HCT116 (cell line): ENCODE data around the gene ZC2HC1C. TPM values are rescaled to one million over a fixed set of nuclear protein-coding genes. Genes with fewer than 3 reads are reported as not detected.

ENCODE experiments used
- ATAC-seq: fragments of 200-7000 bp; cut with Tn5 transposase; 2 replicates; pipeline ENCODE4 v1.9.1; 2020; ENCODE audit warnings: mild to moderate bottlenecking, moderate library complexity
- BruUV-seq: library from RNA; stranded (reverse); fragments of 400-500 nt; replicated peaks from 2 replicates; lab custom pipeline; 2021; lab: Mats Ljungman, UMichigan
- CTCF ChIA-PET: fragments of 300-600 bp; sonication (Branson Sonifier 250); formaldehyde crosslinking; loops from one replicate; lab custom pipeline; 2021; ENCODE audit warnings: antibody characterized with exemption; lab: Charles Lee
- POLR2A ChIA-PET: fragments of 300-600, 350-600 bp; sonication (Branson Sonifier 250); formaldehyde crosslinking; loops from one replicate; lab custom pipeline; 2021; ENCODE audit warnings: antibody characterized with exemption; lab: Charles Lee
- RAD21 ChIA-PET, 2 experiments: fragments of 300-600 bp; sonication (Branson Sonifier 250); formaldehyde crosslinking; loops; one replicate each; lab custom pipeline; 2023; ENCODE audit warnings: low total read pairs in 2 of 2; ENCODE audit not compliant: uncharacterized antibody in 2 of 2, unreplicated experiment in 2 of 2, low non-redundant PET in 1 of 2; lab: Charles Lee
- DNase-seq: peaks from one replicate; pipeline ENCODE4 v3.0.0-alpha.2; 2010; ENCODE audit warnings: low read depth, low spot score
- H2AFZ ChIP-seq: fragments of 200-600 bp; shearing (Covaris generic), sonication (generic); 2 replicates; pipeline ENCODE4 v1.6.1; 2017; ENCODE audit warnings: low read depth, mixed run types, mixed read lengths, antibody characterized with exemption, low read length; ENCODE audit not compliant: poor library complexity, severe bottlenecking
- H3K27ac ChIP-seq: 2 replicates; pipeline ENCODE4 v1.5.1; 2012; ENCODE audit warnings: low read depth, low read length
- H3K27me3 ChIP-seq: fragments of 200-600 bp; sonication (generic); 2 replicates; pipeline ENCODE4 v1.6.1; 2016; ENCODE audit warnings: mixed run types, low read length, mixed read lengths; ENCODE audit not compliant: insufficient read depth
- H3K36me3 ChIP-seq, 2 experiments: fragments of 200-500 bp in 1 of 2; fragments of 200-600 bp in 1 of 2; sonication (Bioruptor generic) in 1 of 2; sonication (generic) in 1 of 2; 2 replicates each; pipeline versions ENCODE4 v1.5.1 to v1.6.1; 2014 to 2016; ENCODE audit warnings: low read length in 2 of 2, inconsistent platforms in 1 of 2, mixed read lengths in 1 of 2, mixed run types in 1 of 2; ENCODE audit not compliant: insufficient read depth in 2 of 2, control insufficient read depth in 1 of 2
- H3K4me1 ChIP-seq, 2 experiments: fragments of 200-600 bp in 1 of 2; sonication (generic) in 1 of 2; 2 replicates each; pipeline versions ENCODE4 v1.5.1 to v1.6.1; 2012 to 2017; ENCODE audit warnings: low read length in 2 of 2, inconsistent platforms in 1 of 2, mild to moderate bottlenecking in 1 of 2, mixed read lengths in 1 of 2, mixed run types in 1 of 2, moderate library complexity in 1 of 2; ENCODE audit not compliant: insufficient read depth in 2 of 2, control insufficient read depth in 1 of 2
- H3K4me2 ChIP-seq: fragments of 200-600 bp; sonication (generic); 2 replicates; pipeline ENCODE4 v1.6.1; 2017; ENCODE audit warnings: mixed run types, low read length, mixed read lengths
- H3K4me3 ChIP-seq, 2 experiments: fragments of 200-600 bp in 1 of 2; sonication (generic) in 1 of 2; replicated peaks in 1 of 2; 2 replicates each; pipeline ENCODE4 v1.5.1; 2011 to 2016; ENCODE audit warnings: low read length in 2 of 2, control low read depth in 1 of 2, low read depth in 1 of 2, mild to moderate bottlenecking in 1 of 2, mixed read lengths in 1 of 2, mixed run types in 1 of 2
- H3K79me2 ChIP-seq: fragments of 200-600 bp; sonication (generic); 2 replicates; pipeline ENCODE4 v1.6.1; 2017; ENCODE audit warnings: mild to moderate bottlenecking, mixed run types, low read length, moderate library complexity, mixed read lengths; ENCODE audit not compliant: insufficient read depth
- H3K9ac ChIP-seq: fragments of 200-600 bp; sonication (generic); 2 replicates; pipeline ENCODE4 v1.6.1; 2016; ENCODE audit warnings: low read length, mixed read lengths
- H3K9me2 ChIP-seq: fragments of 200-600 bp; sonication (generic), shearing (Covaris generic); 2 replicates; pipeline ENCODE4 v1.6.1; 2017; ENCODE audit warnings: mixed run types, mild to moderate bottlenecking, moderate library complexity; ENCODE audit not compliant: insufficient read depth
- H3K9me3 ChIP-seq, 2 experiments: fragments of 200-500 bp in 1 of 2; fragments of 200-600 bp in 1 of 2; sonication (Bioruptor generic) in 1 of 2; sonication (generic) in 1 of 2; 2 replicates each; pipeline ENCODE4 v1.6.1; 2014 to 2017; ENCODE audit warnings: low read length in 2 of 2, mixed read lengths in 2 of 2, inconsistent platforms in 1 of 2, low read depth in 1 of 2, mild to moderate bottlenecking in 1 of 2, mixed run types in 1 of 2, moderate library complexity in 1 of 2; ENCODE audit not compliant: control insufficient read depth in 1 of 2, insufficient read depth in 1 of 2
- H4K20me1 ChIP-seq: fragments of 200-600 bp; sonication (generic), shearing (Covaris generic); 2 replicates; pipeline ENCODE4 v1.6.1; 2017; ENCODE audit warnings: mixed run types, mild to moderate bottlenecking, moderate library complexity; ENCODE audit not compliant: insufficient read depth
- CBX3 ChIP-seq: IDR thresholded peaks from 2 replicates; pipeline ENCODE4 v1.6.1; 2012; ENCODE audit warnings: low read depth
- EGR1 ChIP-seq: IDR thresholded peaks from 2 replicates; pipeline ENCODE4 v1.6.1; 2012; ENCODE audit warnings: low read depth
- EZH2phosphoT487 ChIP-seq: fragments of 200-600 bp; IDR thresholded peaks from 2 replicates; pipeline ENCODE4 v1.6.1; 2018; ENCODE audit warnings: antibody characterized with exemption, borderline replicate concordance
- FOSL1 ChIP-seq: IDR thresholded peaks from 2 replicates; pipeline ENCODE4 v1.6.1; 2012; ENCODE audit warnings: low read depth
- JUND ChIP-seq: IDR thresholded peaks from 2 replicates; pipeline ENCODE4 v1.6.1; 2012
- POLR2AphosphoS5 ChIP-seq: IDR thresholded peaks from 2 replicates; pipeline ENCODE4 v1.6.1; 2011; ENCODE audit warnings: mild to moderate bottlenecking, low read depth, low read length, moderate library complexity
- RAD21 ChIP-seq: IDR thresholded peaks from 2 replicates; pipeline ENCODE4 v1.6.1; 2012; ENCODE audit warnings: low read depth, mild to moderate bottlenecking
- SIN3A ChIP-seq: IDR thresholded peaks from 2 replicates; pipeline ENCODE4 v1.6.1; 2012; ENCODE audit warnings: low read depth
- SP1 ChIP-seq: IDR thresholded peaks from 2 replicates; pipeline ENCODE4 v1.6.1; 2012; ENCODE audit warnings: low read depth
- TCF7L2 ChIP-seq: IDR thresholded peaks from 2 replicates; pipeline ENCODE4 v1.7.0; 2011; ENCODE audit warnings: borderline replicate concordance, inconsistent platforms; ENCODE audit not compliant: insufficient read depth, insufficient read length; ENCODE audit errors: extremely low read depth
- YY1 ChIP-seq: IDR thresholded peaks from 2 replicates; pipeline ENCODE4 v1.6.1; 2011; ENCODE audit warnings: low read length, low read depth, moderate library complexity, mild to moderate bottlenecking; ENCODE audit not compliant: insufficient replicate concordance; ENCODE audit errors: extremely low read depth
- ZFX ChIP-seq: fragments of 450-650 bp; IDR thresholded peaks from 2 replicates; pipeline ENCODE4 v1.6.1; 2017
- ZNF274 ChIP-seq: fragments of 200-500 bp; sonication (Bioruptor generic); IDR thresholded peaks from 2 replicates; pipeline ENCODE4 v1.6.1; 2014; ENCODE audit warnings: mild to moderate bottlenecking, low read depth, low read length, inconsistent platforms
- intact Hi-C: fragments of 100-400 bp; cut with micrococcal nuclease; formaldehyde crosslinking; loops from 2 replicates; pipeline ENCODE4 v1.10.0; 2022
- total RNA-seq: library from RNA; stranded (reverse); gene quantifications from one replicate; pipeline ENCODE4 v1.2.1, GENCODE V29; 2021; ENCODE audit not compliant: unreplicated experiment
- TF ChIP-seq, protein P1 (sequence below), 3 experiments: fragments of 200-600 bp in 1 of 3; sonication (generic) in 1 of 3; IDR thresholded peaks in 2 of 3; conservative IDR thresholded peaks in 1 of 3; 2 replicates each; pipeline ENCODE4 v1.5.1; 2012 to 2017; ENCODE audit warnings: low read depth in 2 of 3, low read length in 2 of 3, antibody characterized with exemption in 1 of 3, borderline replicate concordance in 1 of 3, control low read depth in 1 of 3, mild to moderate bottlenecking in 1 of 3, mixed read lengths in 1 of 3, mixed run types in 1 of 3, moderate library complexity in 1 of 3; ENCODE audit not compliant: insufficient read depth in 1 of 3
- TF ChIP-seq, protein P2 (sequence below): IDR thresholded peaks from 2 replicates; pipeline ENCODE4 v1.6.1; 2011; ENCODE audit warnings: mild to moderate bottlenecking, low read length, moderate library complexity; ENCODE audit not compliant: insufficient replicate concordance; ENCODE audit errors: extremely low read depth
- TF ChIP-seq, protein P3 (sequence below): IDR thresholded peaks from 2 replicates; pipeline ENCODE4 v1.6.1; 2012

Gene ZC2HC1C
- total RNA-seq, 1 experiment from 2014 or later: 0.98 TPM

DNA sequence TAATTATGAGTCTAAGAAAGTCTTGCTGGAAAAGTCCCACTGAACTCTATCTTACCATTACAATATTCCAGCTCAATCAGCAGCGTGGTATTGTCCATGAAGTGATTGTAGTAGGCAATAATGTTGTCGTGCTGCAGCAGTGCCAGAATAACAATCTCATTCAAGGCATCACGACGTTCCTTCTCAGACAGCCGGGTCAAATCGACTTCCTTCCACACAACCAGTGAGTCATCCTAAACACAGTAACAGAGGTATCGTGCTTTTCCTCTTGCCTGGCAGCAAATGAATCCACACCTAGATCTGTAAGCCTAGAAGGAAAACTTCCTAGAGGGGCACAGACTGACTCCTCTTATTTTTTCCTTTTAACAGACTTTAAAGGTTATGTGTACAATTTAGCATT is 54.5 kb downstream of the ZC2HC1C start:
- CTCF ChIA-PET: interaction anchor here (0.8 to 1.3 kb wide), 2 partner anchors 172 to 179 kb away, joined by 3 to 6 read pairs; no protein-coding TSS in a partner anchor
- H3K27ac ChIP-seq: peak overlapping the region; percentile 42; the same call in 1 of the 2 replicates
- BruUV-seq: no TSS peak

More for the DNA sequence above, 54.5 kb downstream of the ZC2HC1C start:
- Histone ChIP-seq H3K27me3 (no peaks in the 10 kb centered on the region), H2AFZ (no peak overlapping the region), H3K9me3 (no peaks in the 10 kb centered on the region), H3K9ac (peak overlapping the region; percentile 22), H3K9me2 (no peaks in the 10 kb centered on the region), H3K79me2 (peaks cover 34% of the 10 kb centered on the region), H3K36me3 (peaks cover under 1 to 9% of the 10 kb centered on the region in 2 experiments; a peak in 3 of 4 replicates), H3K4me3 (peak overlapping the region in 1 of 2 experiments; percentile 25; a peak in 1 of 4 replicates), H3K4me1 (peaks cover 33 to 41% of the 10 kb centered on the region in 2 experiments), H3K4me2 (peak overlapping the region; percentile 93), H4K20me1 (no peaks in the 10 kb centered on the region)
- ATAC-seq: peak; percentile 23; the same call in 1 of the 2 replicates
- RAD21 ChIA-PET: interaction anchor here in 1 of 2 experiments (0.6 kb wide), 1 partner anchor 630 kb away, joined by 5 read pairs; the partner anchor contains the start of gene ISCA2
- DNase-seq: peak; percentile 46
- POLR2A ChIA-PET: no interaction called here
- intact Hi-C loops: no loop called here
- TF ChIP-seq POLR2AphosphoS5 (peak; percentile 38; the same call in 1 of the 2 replicates), TCF7L2 (no peak), SP1 (peak; percentile 32; the same call in 1 of the 2 replicates), YY1 (no peak), ZNF274 (no peak), ZFX (no peak), EZH2phosphoT487 (no peak), CBX3 (no peak), SIN3A (0 out of 2 replicates have a peak, but pooled peaks have one; percentile 40), EGR1 (no peak), FOSL1 (0 out of 2 replicates have a peak, but pooled peaks have one; percentile 34), JUND (peak; percentile 58), RAD21 (no peak)
- TF ChIP-seq, protein P1, sequence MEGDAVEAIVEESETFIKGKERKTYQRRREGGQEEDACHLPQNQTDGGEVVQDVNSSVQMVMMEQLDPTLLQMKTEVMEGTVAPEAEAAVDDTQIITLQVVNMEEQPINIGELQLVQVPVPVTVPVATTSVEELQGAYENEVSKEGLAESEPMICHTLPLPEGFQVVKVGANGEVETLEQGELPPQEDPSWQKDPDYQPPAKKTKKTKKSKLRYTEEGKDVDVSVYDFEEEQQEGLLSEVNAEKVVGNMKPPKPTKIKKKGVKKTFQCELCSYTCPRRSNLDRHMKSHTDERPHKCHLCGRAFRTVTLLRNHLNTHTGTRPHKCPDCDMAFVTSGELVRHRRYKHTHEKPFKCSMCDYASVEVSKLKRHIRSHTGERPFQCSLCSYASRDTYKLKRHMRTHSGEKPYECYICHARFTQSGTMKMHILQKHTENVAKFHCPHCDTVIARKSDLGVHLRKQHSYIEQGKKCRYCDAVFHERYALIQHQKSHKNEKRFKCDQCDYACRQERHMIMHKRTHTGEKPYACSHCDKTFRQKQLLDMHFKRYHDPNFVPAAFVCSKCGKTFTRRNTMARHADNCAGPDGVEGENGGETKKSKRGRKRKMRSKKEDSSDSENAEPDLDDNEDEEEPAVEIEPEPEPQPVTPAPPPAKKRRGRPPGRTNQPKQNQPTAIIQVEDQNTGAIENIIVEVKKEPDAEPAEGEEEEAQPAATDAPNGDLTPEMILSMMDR (IDR thresholded peaks at IDR 0.05 in 2 of 3, conservative IDR thresholded peaks at IDR 0.05 in 1 of 3; ENCODE audit: borderline replicate concordance in 1 of 3, insufficient read depth in 1 of 3, low read depth in 2 of 3, low read length in 2 of 3): no peak
- TF ChIP-seq, protein P2, sequence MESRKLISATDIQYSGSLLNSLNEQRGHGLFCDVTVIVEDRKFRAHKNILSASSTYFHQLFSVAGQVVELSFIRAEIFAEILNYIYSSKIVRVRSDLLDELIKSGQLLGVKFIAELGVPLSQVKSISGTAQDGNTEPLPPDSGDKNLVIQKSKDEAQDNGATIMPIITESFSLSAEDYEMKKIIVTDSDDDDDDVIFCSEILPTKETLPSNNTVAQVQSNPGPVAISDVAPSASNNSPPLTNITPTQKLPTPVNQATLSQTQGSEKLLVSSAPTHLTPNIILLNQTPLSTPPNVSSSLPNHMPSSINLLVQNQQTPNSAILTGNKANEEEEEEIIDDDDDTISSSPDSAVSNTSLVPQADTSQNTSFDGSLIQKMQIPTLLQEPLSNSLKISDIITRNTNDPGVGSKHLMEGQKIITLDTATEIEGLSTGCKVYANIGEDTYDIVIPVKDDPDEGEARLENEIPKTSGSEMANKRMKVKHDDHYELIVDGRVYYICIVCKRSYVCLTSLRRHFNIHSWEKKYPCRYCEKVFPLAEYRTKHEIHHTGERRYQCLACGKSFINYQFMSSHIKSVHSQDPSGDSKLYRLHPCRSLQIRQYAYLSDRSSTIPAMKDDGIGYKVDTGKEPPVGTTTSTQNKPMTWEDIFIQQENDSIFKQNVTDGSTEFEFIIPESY: no peak
- TF ChIP-seq, protein P3, sequence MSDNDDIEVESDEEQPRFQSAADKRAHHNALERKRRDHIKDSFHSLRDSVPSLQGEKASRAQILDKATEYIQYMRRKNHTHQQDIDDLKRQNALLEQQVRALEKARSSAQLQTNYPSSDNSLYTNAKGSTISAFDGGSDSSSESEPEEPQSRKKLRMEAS: peak; percentile 38; the same call in 1 of the 2 replicates
